ENCODE results near the gene ITPR2.

- TF ChIP-seq, protein P1, sequence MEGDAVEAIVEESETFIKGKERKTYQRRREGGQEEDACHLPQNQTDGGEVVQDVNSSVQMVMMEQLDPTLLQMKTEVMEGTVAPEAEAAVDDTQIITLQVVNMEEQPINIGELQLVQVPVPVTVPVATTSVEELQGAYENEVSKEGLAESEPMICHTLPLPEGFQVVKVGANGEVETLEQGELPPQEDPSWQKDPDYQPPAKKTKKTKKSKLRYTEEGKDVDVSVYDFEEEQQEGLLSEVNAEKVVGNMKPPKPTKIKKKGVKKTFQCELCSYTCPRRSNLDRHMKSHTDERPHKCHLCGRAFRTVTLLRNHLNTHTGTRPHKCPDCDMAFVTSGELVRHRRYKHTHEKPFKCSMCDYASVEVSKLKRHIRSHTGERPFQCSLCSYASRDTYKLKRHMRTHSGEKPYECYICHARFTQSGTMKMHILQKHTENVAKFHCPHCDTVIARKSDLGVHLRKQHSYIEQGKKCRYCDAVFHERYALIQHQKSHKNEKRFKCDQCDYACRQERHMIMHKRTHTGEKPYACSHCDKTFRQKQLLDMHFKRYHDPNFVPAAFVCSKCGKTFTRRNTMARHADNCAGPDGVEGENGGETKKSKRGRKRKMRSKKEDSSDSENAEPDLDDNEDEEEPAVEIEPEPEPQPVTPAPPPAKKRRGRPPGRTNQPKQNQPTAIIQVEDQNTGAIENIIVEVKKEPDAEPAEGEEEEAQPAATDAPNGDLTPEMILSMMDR (conservative IDR thresholded peaks at IDR 0.05; ENCODE audit: low read length) = no peak
- no peak for TF ChIP-seq EZH2phosphoT487 (IDR thresholded peaks at IDR 0.05; ENCODE audit: borderline replicate concordance, low read depth, low read length)
Measured at GRCh38 chr12:26727482-26728204, 105.4 kb downstream of the ITPR2 start.
